MM.1S (cell line): Measurements from ENCODE around the gene UBE2B.

ENCODE experiments used
- DNase-seq: peaks from one replicate; pipeline ENCODE4 v3.0.0-alpha.2; 2015
- H2AFZ ChIP-seq: fragments of 300-600 bp; sonication (generic); 2 replicates; pipeline ENCODE4 v1.6.0; 2016; ENCODE audit warnings: antibody characterized with exemption, low read length
- H3F3A ChIP-seq: fragments of 300-600 bp; sonication (generic); 2 replicates; pipeline ENCODE4 v1.6.1; 2016; ENCODE audit warnings: mild to moderate bottlenecking, antibody characterized with exemption, low read length, moderate library complexity, mixed read lengths; ENCODE audit not compliant: insufficient read depth
- H3K27ac ChIP-seq: fragments of 300-600 bp; sonication (generic); 2 replicates; pipeline ENCODE4 v1.5.1; 2016; ENCODE audit warnings: mild to moderate bottlenecking, low read length
- H3K27me3 ChIP-seq: fragments of 300-600 bp; sonication (generic); replicated peaks from 2 replicates; pipeline ENCODE4 v1.6.0; 2016; ENCODE audit warnings: low read length; ENCODE audit not compliant: insufficient read depth
- H3K36me3 ChIP-seq: fragments of 300-600 bp; sonication (generic); replicated peaks from 2 replicates; pipeline ENCODE4 v1.6.1; 2016; ENCODE audit warnings: mild to moderate bottlenecking, low read length, mixed read lengths; ENCODE audit not compliant: insufficient read depth
- H3K4me1 ChIP-seq: fragments of 300-600 bp; sonication (generic); 2 replicates; pipeline ENCODE4 v1.6.1; 2016; ENCODE audit warnings: low read length, mixed read lengths
- H3K4me2 ChIP-seq: fragments of 300-600 bp; sonication (generic); 2 replicates; pipeline ENCODE4 v1.6.0; 2016; ENCODE audit warnings: low read depth, low read length
- H3K4me3 ChIP-seq: fragments of 300-600 bp; sonication (generic); 2 replicates; pipeline ENCODE4 v1.5.1; 2016; ENCODE audit warnings: low read length, mixed read lengths
- H3K79me2 ChIP-seq: fragments of 300-600 bp; sonication (generic); 2 replicates; pipeline ENCODE4 v1.6.1; 2016; ENCODE audit warnings: mixed run types, low read length, mixed read lengths
- H3K9ac ChIP-seq: fragments of 300-600 bp; sonication (generic); 2 replicates; pipeline ENCODE4 v1.6.1; 2016; ENCODE audit warnings: low read length, mixed read lengths
- H3K9me2 ChIP-seq: fragments of 300-600 bp; sonication (generic); replicated peaks from 2 replicates; pipeline ENCODE4 v1.6.1; 2016; ENCODE audit warnings: mild to moderate bottlenecking, low read length, mixed read lengths; ENCODE audit not compliant: insufficient read depth
- H3K9me3 ChIP-seq: fragments of 300-600 bp; sonication (generic); replicated peaks from 2 replicates; pipeline ENCODE4 v1.6.1; 2016; ENCODE audit warnings: mild to moderate bottlenecking, low read length, mixed read lengths; ENCODE audit not compliant: insufficient read depth
- H4K20me1 ChIP-seq: fragments of 300-600 bp; sonication (generic); 2 replicates; pipeline ENCODE4 v1.6.1; 2016; ENCODE audit warnings: mild to moderate bottlenecking, low read length, moderate library complexity, mixed read lengths; ENCODE audit not compliant: insufficient read depth
- EZH2 ChIP-seq: fragments of 300-600 bp; sonication (generic); optimal IDR thresholded peaks from 2 replicates; pipeline ENCODE3; 2017; ENCODE audit warnings: low read depth, mild to moderate bottlenecking, antibody characterized with exemption, low read length, mixed read lengths
- EZH2phosphoT487 ChIP-seq: fragments of 300-600 bp; sonication (generic); IDR thresholded peaks from 2 replicates; pipeline ENCODE4 v1.6.1; 2018; ENCODE audit warnings: antibody characterized with exemption, low read length
- TF ChIP-seq, protein P1 (sequence below): fragments of 300-600 bp; sonication (generic); IDR thresholded peaks from 2 replicates; pipeline ENCODE4 v1.5.1; 2016; ENCODE audit warnings: antibody characterized with exemption, low read length, mixed read lengths

UBE2B gene

DNA sequence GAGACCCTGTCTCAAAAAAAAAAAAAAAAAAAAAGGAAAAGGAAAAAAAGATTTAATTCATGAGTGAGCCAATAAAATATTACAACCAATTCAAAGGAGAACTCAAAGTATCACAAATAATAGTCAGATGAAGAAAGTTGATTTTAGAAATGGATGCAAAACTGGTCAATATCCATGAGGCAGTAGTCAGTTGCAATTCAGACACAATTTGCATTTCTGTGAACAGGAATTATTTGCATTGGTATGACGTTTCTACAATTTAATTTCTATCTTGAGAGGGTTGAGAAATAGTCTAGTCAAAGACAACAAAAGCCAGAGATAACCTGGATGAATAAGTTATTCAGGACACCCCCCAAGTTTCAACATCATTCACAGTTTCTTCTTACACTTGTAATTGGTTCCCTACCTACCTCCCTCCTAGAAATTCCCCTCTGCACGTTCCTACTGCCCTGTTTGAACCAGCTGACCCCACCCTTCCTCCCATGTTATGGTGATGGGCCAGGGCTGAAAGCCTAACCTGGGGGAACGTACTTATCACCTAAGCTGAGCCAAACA is 68.9 kb downstream of the UBE2B start:
- no peak overlapping the region for H3K9ac ChIP-seq
- DNase-seq: no peak
- no peaks in the 10 kb centered on the region for H3K79me2 ChIP-seq
- TF ChIP-seq EZH2phosphoT487 (no peak), EZH2 (no peak)
- TF ChIP-seq, protein P1, sequence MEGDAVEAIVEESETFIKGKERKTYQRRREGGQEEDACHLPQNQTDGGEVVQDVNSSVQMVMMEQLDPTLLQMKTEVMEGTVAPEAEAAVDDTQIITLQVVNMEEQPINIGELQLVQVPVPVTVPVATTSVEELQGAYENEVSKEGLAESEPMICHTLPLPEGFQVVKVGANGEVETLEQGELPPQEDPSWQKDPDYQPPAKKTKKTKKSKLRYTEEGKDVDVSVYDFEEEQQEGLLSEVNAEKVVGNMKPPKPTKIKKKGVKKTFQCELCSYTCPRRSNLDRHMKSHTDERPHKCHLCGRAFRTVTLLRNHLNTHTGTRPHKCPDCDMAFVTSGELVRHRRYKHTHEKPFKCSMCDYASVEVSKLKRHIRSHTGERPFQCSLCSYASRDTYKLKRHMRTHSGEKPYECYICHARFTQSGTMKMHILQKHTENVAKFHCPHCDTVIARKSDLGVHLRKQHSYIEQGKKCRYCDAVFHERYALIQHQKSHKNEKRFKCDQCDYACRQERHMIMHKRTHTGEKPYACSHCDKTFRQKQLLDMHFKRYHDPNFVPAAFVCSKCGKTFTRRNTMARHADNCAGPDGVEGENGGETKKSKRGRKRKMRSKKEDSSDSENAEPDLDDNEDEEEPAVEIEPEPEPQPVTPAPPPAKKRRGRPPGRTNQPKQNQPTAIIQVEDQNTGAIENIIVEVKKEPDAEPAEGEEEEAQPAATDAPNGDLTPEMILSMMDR: no peak
- peaks cover 21% of the 10 kb centered on the region for H3K4me1 ChIP-seq
- H3K4me3 ChIP-seq: no peak overlapping the region
- no peak overlapping the region for H3K27ac ChIP-seq
- H3K27me3 ChIP-seq: no peaks in the 10 kb centered on the region
- H3K9me3 ChIP-seq: no peaks in the 10 kb centered on the region
- H4K20me1 ChIP-seq: no peaks in the 10 kb centered on the region
- no peak overlapping the region for H2AFZ ChIP-seq
- H3K4me2 ChIP-seq: no peak overlapping the region
- H3F3A ChIP-seq: peaks cover 10% of the 10 kb centered on the region
- no peaks in the 10 kb centered on the region for H3K36me3 ChIP-seq
- H3K9me2 ChIP-seq: no peaks in the 10 kb centered on the region
